Mammary epithelial cell (primary cell): Measurements from ENCODE around the gene KIFC3.

ENCODE experiments used
- CTCF ChIP-seq, 2 donors: IDR thresholded peaks in 1 of 2; conservative IDR thresholded peaks in 1 of 2; 2 replicates each; pipeline ENCODE4 v1.5.1; 2011 to 2012; ENCODE audit warnings: inconsistent platforms in 2 of 2, low read length in 2 of 2, mild to moderate bottlenecking in 2 of 2, control low read depth in 1 of 2, low read depth in 1 of 2; ENCODE audit not compliant: insufficient read depth in 1 of 2; ENCODE audit errors: extremely low read depth in 1 of 2
- EZH2 ChIP-seq: IDR thresholded peaks from 2 replicates; pipeline ENCODE4 v1.6.1; 2012; ENCODE audit warnings: low read length, inconsistent platforms, borderline replicate concordance

- TF ChIP-seq CTCF (conservative IDR thresholded peaks at IDR 0.05 in 1 of 2, IDR thresholded peaks at IDR 0.05 in 1 of 2; ENCODE audit: extremely low read depth in 1 of 2, insufficient read depth in 1 of 2, low read depth in 1 of 2, low read length in 2 of 2) = peak; percentile 37 to 70
- TF ChIP-seq EZH2 = no peak
Observed at GRCh38 chr16:57795431-57795878, 6.8 kb downstream of the KIFC3 start.
